NB4 (cell line): Measurements from ENCODE around the gene RCOR2.

Experiments
- DNase-seq: peaks from one replicate; pipeline ENCODE4 v3.0.0; 2010; ENCODE audit warnings: low read depth
- H3K4me3 ChIP-seq: one replicate; pipeline ENCODE4 v1.5.1; 2011; ENCODE audit warnings: mild to moderate bottlenecking, low read depth, low read length, moderate library complexity
- MAX ChIP-seq: IDR thresholded peaks from 2 replicates; pipeline ENCODE4 v1.6.1; 2011; ENCODE audit warnings: low read depth, low read length
- MYC ChIP-seq: IDR thresholded peaks from 2 replicates; pipeline ENCODE4 v1.6.1; 2011; ENCODE audit warnings: low read depth, low read length
- POLR2A ChIP-seq: IDR thresholded peaks from 2 replicates; pipeline ENCODE4 v1.6.1; 2011; ENCODE audit warnings: mild to moderate bottlenecking; ENCODE audit not compliant: insufficient read length; ENCODE audit errors: extremely low read depth
- TF ChIP-seq, protein P1 (sequence below): IDR thresholded peaks from one replicate; pipeline ENCODE4 v1.5.1; 2012; ENCODE audit warnings: low read depth, low read length

The RCOR2 gene

GRCh38 chr11:63951779-63952536 is 35.0 kb upstream of the RCOR2 start:
- H3K4me3 ChIP-seq, result no peak overlapping the region
- TF ChIP-seq, protein P1, sequence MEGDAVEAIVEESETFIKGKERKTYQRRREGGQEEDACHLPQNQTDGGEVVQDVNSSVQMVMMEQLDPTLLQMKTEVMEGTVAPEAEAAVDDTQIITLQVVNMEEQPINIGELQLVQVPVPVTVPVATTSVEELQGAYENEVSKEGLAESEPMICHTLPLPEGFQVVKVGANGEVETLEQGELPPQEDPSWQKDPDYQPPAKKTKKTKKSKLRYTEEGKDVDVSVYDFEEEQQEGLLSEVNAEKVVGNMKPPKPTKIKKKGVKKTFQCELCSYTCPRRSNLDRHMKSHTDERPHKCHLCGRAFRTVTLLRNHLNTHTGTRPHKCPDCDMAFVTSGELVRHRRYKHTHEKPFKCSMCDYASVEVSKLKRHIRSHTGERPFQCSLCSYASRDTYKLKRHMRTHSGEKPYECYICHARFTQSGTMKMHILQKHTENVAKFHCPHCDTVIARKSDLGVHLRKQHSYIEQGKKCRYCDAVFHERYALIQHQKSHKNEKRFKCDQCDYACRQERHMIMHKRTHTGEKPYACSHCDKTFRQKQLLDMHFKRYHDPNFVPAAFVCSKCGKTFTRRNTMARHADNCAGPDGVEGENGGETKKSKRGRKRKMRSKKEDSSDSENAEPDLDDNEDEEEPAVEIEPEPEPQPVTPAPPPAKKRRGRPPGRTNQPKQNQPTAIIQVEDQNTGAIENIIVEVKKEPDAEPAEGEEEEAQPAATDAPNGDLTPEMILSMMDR, result no peak
- TF ChIP-seq POLR2A, result no peak
- peak; percentile 65 for TF ChIP-seq MAX
- TF ChIP-seq MYC, result peak; percentile 83
- DNase-seq, result peak; percentile 92

DNA sequence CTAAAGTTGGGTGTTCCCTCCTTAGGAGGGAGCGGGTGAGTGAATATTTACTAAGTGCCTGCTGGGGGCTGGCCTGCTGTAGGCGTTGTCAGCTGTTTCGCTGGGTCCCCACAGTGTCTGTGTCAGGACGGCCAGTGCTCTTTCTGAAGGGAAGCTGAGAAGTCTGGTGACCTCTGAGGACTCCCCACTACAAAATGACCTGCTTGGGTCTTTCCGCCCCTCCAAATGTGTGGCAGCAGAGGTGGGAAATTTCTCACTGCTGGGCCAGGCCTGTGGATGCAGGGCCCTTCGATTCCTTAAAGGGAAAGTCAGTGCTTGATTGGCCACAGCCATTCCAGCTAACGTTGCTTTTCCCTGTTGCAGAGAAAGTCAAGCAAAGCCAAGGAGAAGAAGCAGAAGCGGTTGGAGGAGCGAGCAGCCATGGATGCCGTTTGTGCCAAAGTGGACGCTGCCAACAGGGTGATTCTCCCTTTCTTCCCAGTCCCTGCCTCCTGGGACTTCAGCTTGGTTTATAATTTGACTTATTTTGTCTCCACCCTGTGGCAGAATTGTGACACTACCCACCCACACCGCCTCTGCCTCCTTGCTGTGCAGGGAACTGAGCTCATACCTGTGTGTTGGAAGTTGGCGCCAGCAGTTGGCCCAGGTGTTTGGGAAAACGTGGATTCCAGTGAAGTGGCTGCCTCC is 28.7 kb upstream of the RCOR2 start:
- DNase-seq, result peak; percentile 76
- TF ChIP-seq, protein P1, result peak; percentile 67
- TF ChIP-seq MYC, result no peak
- TF ChIP-seq POLR2A, result no peak
- no peak for TF ChIP-seq MAX
- no peak overlapping the region for H3K4me3 ChIP-seq

- TF ChIP-seq MAX (no peak), MYC (no peak), POLR2A (no peak)
- TF ChIP-seq, protein P1, result no peak
- no peak overlapping the region for H3K4me3 ChIP-seq
- DNase-seq, result no peak
Observed at GRCh38 chr11:63944987-63945386, 28.0 kb upstream of the RCOR2 start.

GRCh38 chr11:63942803-63943202 is 25.8 kb upstream of the RCOR2 start:
- DNase-seq, result no peak
- no peak for TF ChIP-seq MAX
- TF ChIP-seq, protein P1, result no peak
- no peak for TF ChIP-seq POLR2A
- no peak for TF ChIP-seq MYC
- H3K4me3 ChIP-seq, result no peak overlapping the region

GRCh38 chr11:63941901-63942300 is 24.9 kb upstream of the RCOR2 start:
- TF ChIP-seq, protein P1, result no peak
- TF ChIP-seq MYC, result no peak
- no peak for TF ChIP-seq MAX
- TF ChIP-seq POLR2A, result no peak
- H3K4me3 ChIP-seq, result no peak overlapping the region
- DNase-seq, result no peak
